ENCODE data around the gene HSD3B1.

The HSD3B1 gene

DNA sequence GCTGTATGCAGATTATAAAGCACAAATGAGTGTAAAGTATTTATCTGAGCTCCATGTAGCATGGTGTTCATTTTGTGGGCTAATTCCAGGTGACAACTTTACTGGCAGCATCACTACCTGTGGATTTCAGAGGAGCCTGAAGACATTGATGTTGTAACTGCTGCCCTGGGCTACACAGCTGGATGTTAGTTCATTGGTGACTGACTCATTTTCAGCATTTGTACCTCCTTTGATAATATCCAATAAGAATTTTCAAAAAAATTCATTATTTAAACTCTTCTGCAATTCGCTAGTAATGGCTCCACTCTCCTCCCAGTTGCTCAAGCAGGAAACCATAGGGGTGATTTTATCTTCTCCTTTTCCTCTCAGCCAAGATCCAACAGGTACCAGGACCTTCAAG lies 37.3 kb upstream of the HSD3B1 start:
- TF ChIP-seq CTCF (IDR thresholded peaks at IDR 0.05; ENCODE audit: control insufficient read depth, extremely low read depth, insufficient read depth): no peak
- no peak for DNase-seq (ENCODE audit: low read depth)
- no peak overlapping the region for H3K4me3 ChIP-seq (ENCODE audit: low read depth, low read length)

DNA sequence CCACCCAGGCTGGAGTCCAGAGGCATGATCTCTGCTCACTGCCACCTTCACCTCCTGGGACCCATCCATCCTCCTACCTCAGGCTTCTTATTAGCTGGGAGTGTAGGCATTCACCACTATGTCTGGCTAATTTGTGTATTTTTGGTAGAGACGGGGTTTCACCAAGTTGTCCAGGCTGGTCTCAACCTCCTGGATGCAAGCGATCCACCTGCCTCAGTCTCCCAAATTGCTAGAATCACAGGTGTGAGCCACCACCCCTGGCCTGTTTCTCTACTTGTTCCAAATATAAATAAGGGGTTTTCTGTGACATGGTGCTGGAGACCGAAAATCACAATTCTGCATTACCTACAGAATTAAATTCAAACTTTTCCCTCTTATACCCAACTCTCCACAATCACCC lies 36.6 kb upstream of the HSD3B1 start:
- no peak for TF ChIP-seq CTCF (IDR thresholded peaks at IDR 0.05; ENCODE audit: control insufficient read depth, extremely low read depth, insufficient read depth)
- H3K4me3 ChIP-seq (ENCODE audit: low read depth, low read length): no peak overlapping the region

GRCh38 chr1:119470958-119471357 lies 36.1 kb upstream of the HSD3B1 start:
- no peak for TF ChIP-seq CTCF (IDR thresholded peaks at IDR 0.05; ENCODE audit: control insufficient read depth, extremely low read depth, insufficient read depth)
- H3K4me3 ChIP-seq (ENCODE audit: low read depth, low read length): no peak overlapping the region
- no peak for DNase-seq (ENCODE audit: low read depth)

More for the DNA sequence above, 36.6 kb upstream of the HSD3B1 start:
- DNase-seq (ENCODE audit: low read depth): no peak

- no peak for DNase-seq (ENCODE audit: low read depth)
- H3K4me3 ChIP-seq (ENCODE audit: low read depth, low read length): no peak overlapping the region
- no peak for TF ChIP-seq CTCF (IDR thresholded peaks at IDR 0.05; ENCODE audit: control insufficient read depth, extremely low read depth, insufficient read depth)
These were observed 35.4 kb upstream of the HSD3B1 start for GRCh38 chr1:119471566-119471965.

DNA sequence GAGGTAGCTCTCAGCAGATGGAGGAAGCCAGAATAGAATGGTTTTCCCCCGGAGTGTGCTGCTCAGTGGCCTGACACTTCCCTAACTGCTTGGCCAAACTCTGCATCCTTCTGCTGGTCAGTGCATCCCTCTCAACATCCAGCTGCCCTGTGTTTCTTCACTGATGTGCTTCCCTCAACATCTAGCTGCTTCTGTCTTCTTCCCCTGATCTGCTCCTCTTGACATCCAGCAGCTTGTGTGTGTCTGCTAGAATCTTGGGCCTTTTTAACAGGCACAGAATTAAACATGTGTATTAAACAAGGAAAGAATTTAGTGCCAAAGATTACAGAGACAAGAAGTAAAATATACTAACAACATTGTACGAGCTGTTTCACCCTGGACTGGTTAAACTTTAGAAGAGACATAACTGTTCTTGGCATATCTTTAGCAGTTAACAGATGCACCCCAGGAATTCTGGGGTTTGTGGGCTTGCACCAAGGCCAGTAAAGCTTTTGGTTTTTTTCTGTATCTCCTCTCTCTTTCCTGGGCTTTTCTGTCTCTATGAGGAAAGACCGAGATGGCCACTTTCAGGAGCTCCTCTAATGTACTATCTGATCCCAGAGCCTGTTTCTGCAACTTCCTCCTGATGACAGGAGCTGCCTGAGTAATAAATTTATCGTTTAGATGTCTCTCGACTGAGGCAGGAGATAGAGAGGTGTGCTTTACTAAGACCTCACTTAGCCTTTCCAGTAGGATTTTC lies 34.8 kb upstream of the HSD3B1 start:
- TF ChIP-seq CTCF (IDR thresholded peaks at IDR 0.05; ENCODE audit: control insufficient read depth, extremely low read depth, insufficient read depth): no peak
- H3K4me3 ChIP-seq (ENCODE audit: low read depth, low read length): no peak overlapping the region
- no peak for DNase-seq (ENCODE audit: low read depth)

DNA sequence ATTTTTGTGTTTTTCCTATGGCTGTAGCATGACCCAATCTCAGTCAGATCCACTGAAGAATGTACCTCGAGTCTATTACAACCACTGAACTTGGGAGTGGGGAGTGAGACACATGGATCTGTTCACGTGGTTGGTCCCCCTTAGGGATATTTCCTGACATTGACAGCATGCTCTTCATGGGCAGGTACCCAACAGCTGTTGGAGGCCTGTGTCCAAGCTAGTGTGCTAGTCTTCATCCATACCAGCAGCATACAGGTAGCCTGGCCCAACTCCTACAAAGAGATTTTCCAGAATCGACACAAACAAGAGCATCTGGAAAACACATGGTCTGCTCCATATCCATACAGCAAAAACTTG lies 34.2 kb upstream of the HSD3B1 start:
- H3K4me3 ChIP-seq (ENCODE audit: low read depth, low read length): no peak overlapping the region
- no peak for TF ChIP-seq CTCF (IDR thresholded peaks at IDR 0.05; ENCODE audit: control insufficient read depth, extremely low read depth, insufficient read depth)
- DNase-seq (ENCODE audit: low read depth): no peak

- H3K4me3 ChIP-seq (ENCODE audit: low read depth, low read length): no peak overlapping the region
- TF ChIP-seq CTCF (IDR thresholded peaks at IDR 0.05; ENCODE audit: control insufficient read depth, extremely low read depth, insufficient read depth): peak; percentile 95
- peak; percentile 69 for DNase-seq (ENCODE audit: low read depth)
These were observed 31.1 kb upstream of the HSD3B1 start for GRCh38 chr1:119475866-119476439.
